ENCODE measurements around the gene PTGER2.

PTGER2 gene

DNA sequence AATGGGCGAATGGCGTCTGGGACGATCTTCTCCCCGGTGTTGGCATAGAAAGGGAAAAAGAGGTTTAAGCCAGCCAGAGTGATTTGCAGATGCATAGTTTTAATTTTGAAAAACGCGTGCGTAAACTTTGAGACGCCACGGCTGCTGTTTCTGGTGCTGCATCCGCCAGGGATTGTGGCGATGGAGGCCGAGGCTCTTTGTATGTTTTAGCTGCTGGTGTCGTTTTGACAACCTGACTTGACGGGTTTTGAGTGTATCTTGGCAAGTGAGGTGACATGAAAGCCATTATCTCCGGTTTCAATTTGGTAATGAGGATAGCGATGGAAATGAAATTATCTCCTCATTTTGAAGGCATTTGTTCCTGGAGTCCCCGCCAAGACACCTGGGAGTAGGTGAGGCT lies 45.0 kb upstream of the PTGER2 start:
- no peak for DNase-seq (ENCODE audit: extremely low read depth, low read depth)
- TF ChIP-seq, protein P1, sequence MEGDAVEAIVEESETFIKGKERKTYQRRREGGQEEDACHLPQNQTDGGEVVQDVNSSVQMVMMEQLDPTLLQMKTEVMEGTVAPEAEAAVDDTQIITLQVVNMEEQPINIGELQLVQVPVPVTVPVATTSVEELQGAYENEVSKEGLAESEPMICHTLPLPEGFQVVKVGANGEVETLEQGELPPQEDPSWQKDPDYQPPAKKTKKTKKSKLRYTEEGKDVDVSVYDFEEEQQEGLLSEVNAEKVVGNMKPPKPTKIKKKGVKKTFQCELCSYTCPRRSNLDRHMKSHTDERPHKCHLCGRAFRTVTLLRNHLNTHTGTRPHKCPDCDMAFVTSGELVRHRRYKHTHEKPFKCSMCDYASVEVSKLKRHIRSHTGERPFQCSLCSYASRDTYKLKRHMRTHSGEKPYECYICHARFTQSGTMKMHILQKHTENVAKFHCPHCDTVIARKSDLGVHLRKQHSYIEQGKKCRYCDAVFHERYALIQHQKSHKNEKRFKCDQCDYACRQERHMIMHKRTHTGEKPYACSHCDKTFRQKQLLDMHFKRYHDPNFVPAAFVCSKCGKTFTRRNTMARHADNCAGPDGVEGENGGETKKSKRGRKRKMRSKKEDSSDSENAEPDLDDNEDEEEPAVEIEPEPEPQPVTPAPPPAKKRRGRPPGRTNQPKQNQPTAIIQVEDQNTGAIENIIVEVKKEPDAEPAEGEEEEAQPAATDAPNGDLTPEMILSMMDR (IDR thresholded peaks at IDR 0.05; ENCODE audit: low read depth, low read length), result no peak

DNA sequence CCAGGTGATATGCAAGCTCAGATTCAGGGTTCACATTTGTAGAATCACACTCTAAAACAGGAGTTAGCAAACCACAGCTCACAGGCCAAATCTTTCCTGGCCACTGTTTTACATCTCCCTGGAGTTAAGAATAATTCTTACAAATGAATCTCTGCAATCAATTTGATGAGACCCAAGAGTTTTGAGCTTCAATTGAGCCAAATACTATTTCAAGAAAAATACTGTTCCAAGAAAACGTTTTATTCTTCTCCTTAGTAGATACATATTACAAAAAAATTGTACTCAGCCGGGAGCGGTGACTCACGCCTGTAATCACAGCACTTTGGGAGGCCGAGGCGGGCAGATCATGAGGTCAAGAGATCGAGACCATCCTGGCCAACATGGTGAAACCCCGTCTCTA lies 44.1 kb upstream of the PTGER2 start:
- DNase-seq (ENCODE audit: extremely low read depth, low read depth), result no peak
- TF ChIP-seq, protein P1 (IDR thresholded peaks at IDR 0.05; ENCODE audit: low read depth, low read length), result no peak

DNA sequence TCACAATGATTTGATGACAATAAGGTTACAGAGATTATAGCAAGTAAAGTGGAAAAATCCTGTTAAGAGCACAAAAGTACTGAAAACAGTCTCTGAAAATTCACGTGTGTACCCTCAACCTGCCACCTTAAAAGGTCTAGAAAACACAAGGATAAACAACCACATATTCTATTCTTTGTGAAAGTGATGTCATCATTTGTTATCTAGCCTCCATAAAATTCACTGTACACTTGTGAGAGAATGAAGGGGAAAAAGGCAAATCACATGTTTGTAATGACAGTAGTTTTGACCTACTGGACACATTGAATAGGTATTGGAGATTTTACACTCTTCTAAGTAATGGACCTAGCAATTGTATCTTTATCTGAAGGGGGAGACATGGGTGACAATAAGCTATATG lies 42.6 kb upstream of the PTGER2 start:
- DNase-seq (ENCODE audit: extremely low read depth, low read depth), result no peak
- TF ChIP-seq, protein P1 (IDR thresholded peaks at IDR 0.05; ENCODE audit: low read depth, low read length), result no peak

DNA sequence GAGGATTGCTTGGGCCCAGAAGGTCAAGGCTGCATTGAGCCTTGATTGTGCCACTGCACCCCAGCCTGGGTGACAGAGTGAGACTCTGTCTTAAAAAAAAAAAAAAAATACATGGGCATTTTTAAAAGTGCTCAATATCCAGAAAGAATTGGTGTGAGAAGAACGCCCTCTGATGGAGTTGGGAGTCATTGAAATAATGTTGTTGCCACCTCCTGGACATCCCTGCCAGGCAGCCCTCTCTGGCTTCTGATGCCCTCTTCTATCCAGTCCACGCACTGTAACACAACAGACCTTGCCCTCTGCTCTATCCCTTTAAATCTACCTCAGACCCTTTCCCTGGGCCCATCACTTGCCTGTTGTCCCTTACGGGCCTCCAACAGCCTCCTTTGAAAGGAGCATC lies 41.7 kb upstream of the PTGER2 start:
- TF ChIP-seq, protein P1 (IDR thresholded peaks at IDR 0.05; ENCODE audit: low read depth, low read length), result peak; percentile 38
- no peak for DNase-seq (ENCODE audit: extremely low read depth, low read depth)

DNA sequence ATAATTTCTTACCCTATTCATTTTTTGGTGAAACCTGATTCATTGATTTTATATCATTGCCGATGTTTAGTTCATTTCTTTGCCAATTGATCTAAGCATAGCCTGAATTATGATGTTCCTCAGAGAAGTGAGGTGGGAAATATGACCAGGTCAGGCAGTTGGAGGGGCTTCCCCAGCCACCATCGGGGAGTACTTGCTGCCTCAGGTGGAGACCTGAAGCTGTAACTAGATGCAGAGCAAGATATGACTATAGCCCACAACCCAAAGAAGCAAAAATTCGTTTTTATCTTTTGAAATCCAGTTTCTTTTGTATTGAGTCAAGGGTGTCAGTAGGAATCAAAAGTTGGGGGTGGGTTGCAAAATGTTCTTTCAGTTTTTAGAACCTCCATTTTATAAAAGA lies 38.7 kb upstream of the PTGER2 start:
- TF ChIP-seq, protein P1 (IDR thresholded peaks at IDR 0.05; ENCODE audit: low read depth, low read length), result no peak
- DNase-seq (ENCODE audit: extremely low read depth, low read depth), result no peak

DNA sequence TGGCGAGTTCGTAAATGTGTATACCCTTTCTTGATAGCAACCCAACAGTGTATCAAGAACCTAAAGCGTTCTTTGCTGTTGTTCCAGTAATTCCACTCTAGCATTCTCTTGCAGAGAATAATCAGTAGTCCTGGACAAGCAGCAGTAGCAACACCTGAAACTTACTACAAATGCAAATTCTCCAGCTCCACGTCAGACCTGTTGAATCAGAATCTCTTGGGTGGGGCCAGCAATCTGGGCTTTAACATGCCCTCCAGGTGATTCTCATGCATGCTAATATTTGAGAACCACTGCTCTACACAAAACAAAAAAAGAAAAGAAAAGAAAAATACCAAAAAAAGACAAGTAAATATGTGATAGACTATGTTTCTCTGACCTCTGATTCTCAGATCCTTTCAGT lies 36.6 kb upstream of the PTGER2 start:
- TF ChIP-seq, protein P1 (IDR thresholded peaks at IDR 0.05; ENCODE audit: low read depth, low read length), result no peak
- no peak for DNase-seq (ENCODE audit: extremely low read depth, low read depth)

DNA sequence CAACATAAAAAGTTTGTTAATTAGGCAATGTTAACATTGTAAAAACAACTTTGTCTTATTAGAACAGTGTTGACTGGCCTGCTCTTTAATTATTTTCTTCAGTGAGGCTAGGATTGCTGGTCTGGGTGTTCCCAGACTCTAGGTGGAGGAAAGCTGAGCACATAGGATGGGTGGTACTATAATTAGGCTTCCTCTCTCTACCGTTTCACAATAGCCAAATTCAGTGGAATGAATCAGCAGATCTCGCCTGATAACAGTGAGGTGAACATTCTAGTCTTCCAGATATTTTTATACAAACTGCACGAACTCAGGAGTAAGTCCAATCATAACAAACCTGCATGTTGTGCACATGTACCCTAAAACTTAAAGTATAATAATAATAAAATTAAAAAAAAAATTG lies 34.7 kb upstream of the PTGER2 start:
- DNase-seq (ENCODE audit: extremely low read depth, low read depth), result no peak
- TF ChIP-seq, protein P1 (IDR thresholded peaks at IDR 0.05; ENCODE audit: low read depth, low read length), result no peak
